HCT116 (cell line): ENCODE data around the gene CREB3L4.

Experiments
- ATF3 ChIP-seq: IDR thresholded peaks from 2 replicates; pipeline ENCODE4 v1.6.1; 2012
- CTCF ChIP-seq, 3 experiments: fragments of 200-600 bp in 1 of 3; sonication (generic) in 1 of 3; IDR thresholded peaks in 2 of 3; conservative IDR thresholded peaks in 1 of 3; 2 replicates each; pipeline ENCODE4 v1.5.1; 2012 to 2017; ENCODE audit warnings: low read depth in 2 of 3, low read length in 2 of 3, antibody characterized with exemption in 1 of 3, borderline replicate concordance in 1 of 3, control low read depth in 1 of 3, mild to moderate bottlenecking in 1 of 3, mixed read lengths in 1 of 3, mixed run types in 1 of 3, moderate library complexity in 1 of 3; ENCODE audit not compliant: insufficient read depth in 1 of 3
- EZH2 ChIP-seq: fragments of 200-600 bp; sonication (generic); IDR thresholded peaks from 2 replicates; pipeline ENCODE4 v1.6.1; 2017; ENCODE audit warnings: antibody characterized with exemption, mixed run types
- EZH2phosphoT487 ChIP-seq: fragments of 200-600 bp; IDR thresholded peaks from 2 replicates; pipeline ENCODE4 v1.6.1; 2018; ENCODE audit warnings: antibody characterized with exemption, borderline replicate concordance
- FOSL1 ChIP-seq: IDR thresholded peaks from 2 replicates; pipeline ENCODE4 v1.6.1; 2012; ENCODE audit warnings: low read depth
- MAX ChIP-seq: IDR thresholded peaks from 2 replicates; pipeline ENCODE4 v1.6.1; 2012
- POLR2A ChIP-seq: IDR thresholded peaks from 2 replicates; pipeline ENCODE4 v1.7.0; 2011; ENCODE audit warnings: borderline replicate concordance; ENCODE audit not compliant: insufficient read depth, insufficient read length; ENCODE audit errors: extremely low read depth
- POLR2AphosphoS5 ChIP-seq: IDR thresholded peaks from 2 replicates; pipeline ENCODE4 v1.6.1; 2011; ENCODE audit warnings: mild to moderate bottlenecking, low read depth, low read length, moderate library complexity
- RAD21 ChIP-seq: IDR thresholded peaks from 2 replicates; pipeline ENCODE4 v1.6.1; 2012; ENCODE audit warnings: low read depth, mild to moderate bottlenecking
- REST ChIP-seq: IDR thresholded peaks from 2 replicates; pipeline ENCODE4 v1.6.1; 2012; ENCODE audit warnings: low read depth
- SP1 ChIP-seq: IDR thresholded peaks from 2 replicates; pipeline ENCODE4 v1.6.1; 2012; ENCODE audit warnings: low read depth
- ZBTB33 ChIP-seq: IDR thresholded peaks from 2 replicates; pipeline ENCODE4 v1.6.1; 2011; ENCODE audit warnings: mild to moderate bottlenecking, low read length, moderate library complexity; ENCODE audit not compliant: insufficient replicate concordance; ENCODE audit errors: extremely low read depth
- ZNF274 ChIP-seq: fragments of 200-500 bp; sonication (Bioruptor generic); IDR thresholded peaks from 2 replicates; pipeline ENCODE4 v1.6.1; 2014; ENCODE audit warnings: mild to moderate bottlenecking, low read depth, low read length, inconsistent platforms

GRCh38 chr1:153937331-153937730 lies 30.4 kb upstream of the CREB3L4 start:
- TF ChIP-seq CTCF (IDR thresholded peaks at IDR 0.05 in 2 of 3, conservative IDR thresholded peaks at IDR 0.05 in 1 of 3; ENCODE audit: borderline replicate concordance in 1 of 3, insufficient read depth in 1 of 3, low read depth in 2 of 3, low read length in 2 of 3) = no peak
- no peak for TF ChIP-seq RAD21
- no peak for TF ChIP-seq POLR2A
- TF ChIP-seq MAX = no peak
- TF ChIP-seq POLR2AphosphoS5 = no peak
- no peak for TF ChIP-seq ATF3
- no peak for TF ChIP-seq ZBTB33
- no peak for TF ChIP-seq ZNF274
- no peak for TF ChIP-seq REST
- TF ChIP-seq EZH2phosphoT487 = no peak
- no peak for TF ChIP-seq SP1
- no peak for TF ChIP-seq EZH2
- no peak for TF ChIP-seq FOSL1
